Activated CD4-positive, alpha-beta T cell treated with anti-CD3 and anti-CD28 coated beads for 4 hours (primary cell): Measurements from ENCODE around the gene C6orf132.

Experiments used
- DNase-seq, 2 donors: peaks; one replicate each; pipeline ENCODE4 v3.0.0-alpha.2; 2020

The C6orf132 gene

GRCh38 chr6:42071881-42072583 is 70.4 kb downstream of the C6orf132 start:
- DNase-seq = no peak

- no peak for DNase-seq
Measured at GRCh38 chr6:42068872-42069522, 73.4 kb downstream of the C6orf132 start.

DNA sequence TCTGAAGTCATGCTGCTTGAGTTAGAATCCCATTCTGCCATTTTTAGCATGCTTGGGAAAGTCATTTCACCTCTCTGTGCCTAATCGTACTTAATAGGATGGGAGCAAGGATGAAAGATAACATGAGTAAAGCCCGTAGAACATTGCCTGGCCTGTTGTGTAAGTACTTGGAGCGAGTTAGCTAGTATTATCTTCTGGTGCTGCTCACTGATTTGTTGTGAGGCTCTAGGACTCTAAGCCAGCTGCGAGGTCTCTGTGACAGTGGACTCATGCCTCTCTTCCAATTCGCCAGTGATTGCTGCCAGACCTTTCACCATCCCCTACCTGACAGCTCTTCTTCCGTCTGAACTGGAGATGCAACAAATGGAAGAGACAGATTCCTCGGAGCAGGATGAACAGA is 74.2 kb downstream of the C6orf132 start:
- DNase-seq = no peak

DNA sequence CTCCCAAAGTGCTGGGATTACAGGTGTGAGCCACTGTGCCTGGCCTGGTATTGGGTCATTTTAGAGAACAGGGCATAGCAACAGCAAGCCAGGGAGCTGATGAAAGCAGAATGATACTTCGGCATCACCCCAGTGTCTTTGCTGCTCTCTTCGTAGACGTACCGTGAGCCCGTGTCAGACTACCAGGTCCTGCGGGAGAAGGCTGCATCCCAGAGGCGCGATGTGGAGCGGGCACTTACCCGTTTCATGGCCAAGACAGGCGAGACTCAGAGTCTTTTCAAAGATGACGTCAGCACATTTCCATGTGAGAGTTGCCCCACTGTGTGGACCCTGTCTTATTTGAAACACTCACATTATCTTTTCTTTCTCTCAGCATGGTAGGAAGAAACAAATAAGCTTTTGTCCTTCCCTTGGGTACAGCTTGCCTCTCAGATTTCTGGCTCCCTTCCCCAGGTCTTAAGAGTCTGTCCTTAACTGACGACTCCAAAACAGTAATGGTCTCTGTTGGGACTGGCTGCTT is 76.2 kb downstream of the C6orf132 start:
- DNase-seq = no peak

DNA sequence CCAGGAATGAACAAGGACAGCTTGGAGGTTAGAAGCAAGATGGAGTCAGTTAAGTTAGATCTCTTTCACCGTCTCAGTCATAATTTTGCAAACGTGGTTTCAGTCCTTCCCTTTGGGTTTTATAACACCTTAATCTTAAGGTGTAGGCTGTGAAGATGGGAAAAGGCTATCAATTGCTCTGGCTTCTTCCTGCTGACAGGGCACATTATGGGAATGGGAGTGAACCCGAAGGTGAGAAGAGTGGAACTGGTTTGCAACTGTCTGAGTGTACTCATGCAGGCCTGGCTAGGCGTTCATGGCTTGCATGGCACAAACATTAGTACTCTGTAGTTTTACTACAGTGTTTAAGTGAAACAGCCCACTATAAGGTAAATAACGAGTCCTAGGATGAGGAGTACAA is 82.7 kb downstream of the C6orf132 start:
- no peak for DNase-seq

GRCh38 chr6:42053601-42054000 is 88.8 kb downstream of the C6orf132 start:
- DNase-seq = no peak

- no peak for DNase-seq
Measured at GRCh38 chr6:42051268-42051653, 91.2 kb downstream of the C6orf132 start.
